Measurements from ENCODE around the gene ATP2C2.

The ATP2C2 gene

DNA sequence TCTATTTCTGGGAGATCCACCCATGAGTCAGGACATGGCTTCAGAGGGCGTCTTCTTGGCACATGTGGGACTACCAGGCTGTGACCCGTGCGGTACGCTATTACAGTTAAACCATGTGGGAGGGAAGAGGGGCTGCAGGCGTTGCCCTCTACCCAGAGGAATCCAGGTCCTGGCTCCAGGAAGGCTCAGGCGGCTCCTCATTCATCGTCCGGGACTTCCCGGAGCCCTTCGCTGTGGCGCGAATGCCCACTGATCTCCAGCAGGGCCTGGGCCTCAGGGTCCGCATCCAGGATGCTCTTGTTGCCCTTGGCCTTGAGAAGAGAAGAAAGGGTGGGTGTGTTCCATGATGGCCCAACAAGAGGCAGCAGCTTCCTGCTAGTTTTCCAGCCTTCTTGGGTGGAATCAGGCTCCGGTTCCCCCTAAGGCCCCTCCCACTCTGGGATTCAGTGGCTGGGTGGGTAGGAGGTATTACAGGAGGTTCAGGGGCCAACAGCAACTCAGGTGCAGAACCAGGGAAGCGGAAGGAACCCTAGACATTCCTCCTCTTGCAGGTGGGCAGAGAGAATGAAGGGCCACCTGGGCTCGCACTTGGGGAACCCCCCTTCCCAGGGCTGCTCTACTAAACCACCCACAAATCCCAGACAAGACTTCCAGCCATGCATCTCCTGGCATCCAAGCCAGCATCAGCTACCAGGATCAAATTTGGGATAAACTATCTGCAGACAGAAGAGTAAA, 111.5 kb downstream of the ATP2C2 start:
- no peak for DNase-seq

DNA sequence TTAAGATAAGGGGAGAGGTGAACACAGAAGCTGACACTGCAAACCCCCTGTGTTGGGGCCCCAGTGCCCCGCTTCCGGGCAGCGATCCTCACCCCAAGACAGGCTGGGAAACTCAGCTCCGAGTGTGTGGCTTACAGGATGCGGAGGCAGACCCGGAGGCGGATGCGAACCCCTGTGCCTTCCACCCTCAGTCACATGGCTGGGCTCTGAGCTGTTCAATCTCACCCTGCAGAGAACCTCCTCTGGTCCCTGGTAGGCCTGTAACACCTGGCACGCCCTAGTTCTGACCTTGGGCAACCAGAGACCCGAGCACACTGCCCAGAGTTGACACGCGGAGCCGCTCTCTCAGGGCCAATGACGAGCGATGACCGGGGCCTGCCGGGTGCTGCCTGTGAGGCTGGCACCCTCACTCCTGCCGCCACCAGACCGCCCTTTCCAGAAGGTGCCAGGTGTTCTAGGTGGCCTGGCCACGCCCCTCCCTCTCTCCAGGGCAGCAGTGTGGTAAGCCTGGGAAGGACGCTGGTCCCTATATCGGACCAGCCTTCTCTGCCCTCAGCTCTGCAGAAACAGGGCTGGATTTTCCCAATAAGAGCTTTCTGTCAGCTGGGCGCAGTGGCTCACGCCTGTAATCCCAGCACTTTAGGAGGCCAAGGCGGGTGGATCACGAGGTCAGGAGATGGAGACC, 112.9 kb downstream of the ATP2C2 start:
- no peak for DNase-seq

DNA sequence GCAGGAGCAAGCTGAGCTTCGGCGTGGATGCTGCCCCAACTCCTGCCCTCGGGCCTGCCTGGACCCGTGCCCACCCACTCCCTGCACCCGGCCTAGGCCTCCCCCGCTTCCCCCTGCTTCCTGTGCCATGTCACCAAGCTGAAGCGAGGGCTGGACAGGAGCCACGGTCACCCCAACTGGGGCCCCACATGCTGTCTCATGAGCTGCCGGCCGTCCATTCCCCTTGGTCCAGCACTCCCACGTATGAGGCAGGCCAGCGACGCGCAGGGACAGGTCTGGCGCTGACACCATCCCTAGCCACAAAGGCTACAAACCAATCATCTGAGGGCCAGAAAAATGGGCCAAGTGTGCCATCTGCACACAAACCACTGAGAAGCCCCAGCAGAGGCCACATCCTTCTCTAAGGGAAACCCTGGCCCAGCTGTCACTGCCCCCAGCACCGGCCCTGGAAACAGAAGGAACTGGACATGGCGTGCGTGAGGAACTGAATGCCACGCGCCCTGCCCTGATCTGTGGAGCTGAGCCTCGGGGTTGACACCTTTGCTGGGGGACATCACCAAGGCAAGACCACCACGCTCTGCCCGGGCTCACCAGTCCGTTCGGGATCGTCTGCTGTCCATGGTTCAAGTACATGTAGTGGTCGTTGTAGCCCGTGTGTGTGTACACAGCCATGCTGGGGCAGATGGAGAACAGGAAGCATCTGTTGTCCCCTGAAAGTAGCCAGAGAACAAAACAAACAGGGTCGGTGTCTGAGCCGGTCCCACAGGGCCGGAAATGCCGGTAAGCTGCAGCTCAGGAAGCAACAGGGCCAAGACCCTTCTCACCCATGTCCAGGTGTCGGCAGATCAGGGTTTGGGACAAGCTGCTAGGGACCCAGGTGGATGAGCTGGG, 113.9 kb downstream of the ATP2C2 start:
- no peak for DNase-seq

DNA sequence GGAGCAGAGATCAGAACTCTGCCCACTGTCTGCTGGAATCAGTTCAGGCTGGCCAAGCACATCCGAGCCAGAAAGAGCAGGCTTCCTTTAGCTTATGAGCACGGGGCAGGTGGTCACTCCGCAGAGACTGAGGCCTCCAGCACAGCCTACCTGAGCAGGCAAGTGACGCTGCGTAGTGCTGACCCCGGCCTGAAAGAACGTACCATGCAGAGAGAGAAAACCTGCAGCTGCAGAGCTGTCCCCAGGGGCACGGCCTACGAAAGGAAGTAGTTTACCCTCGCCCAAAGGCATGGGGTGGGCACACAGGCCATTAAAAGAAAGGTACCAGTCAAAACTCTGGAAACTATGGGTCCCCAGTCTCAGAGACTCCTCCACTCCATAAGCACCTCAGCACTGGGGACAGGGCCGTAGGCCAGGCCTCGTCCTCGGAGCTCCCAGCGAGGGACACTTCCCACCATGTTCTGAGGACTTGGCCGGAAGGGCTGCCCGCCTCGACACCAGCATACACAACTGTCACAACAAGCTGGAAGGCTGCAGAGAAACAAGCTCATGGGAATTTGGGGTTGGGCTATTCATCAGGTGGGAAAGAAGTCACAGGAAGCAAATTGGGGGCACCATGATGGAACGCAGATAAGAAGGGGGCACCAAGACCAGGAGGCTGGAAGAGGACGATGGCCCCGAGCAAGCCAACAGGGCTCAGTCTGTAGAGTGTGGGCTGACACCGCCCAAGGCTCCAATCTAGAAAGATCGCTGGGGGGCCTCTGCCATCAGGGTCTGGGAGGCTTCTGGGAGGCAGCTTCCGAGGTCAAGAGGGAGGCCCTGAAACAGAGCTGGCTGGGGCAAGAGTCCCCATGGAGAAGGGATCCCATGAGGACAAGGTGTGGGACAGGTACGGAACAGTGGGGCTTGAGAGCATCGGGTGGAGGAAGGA, 114.9 kb downstream of the ATP2C2 start:
- no peak for DNase-seq

DNA sequence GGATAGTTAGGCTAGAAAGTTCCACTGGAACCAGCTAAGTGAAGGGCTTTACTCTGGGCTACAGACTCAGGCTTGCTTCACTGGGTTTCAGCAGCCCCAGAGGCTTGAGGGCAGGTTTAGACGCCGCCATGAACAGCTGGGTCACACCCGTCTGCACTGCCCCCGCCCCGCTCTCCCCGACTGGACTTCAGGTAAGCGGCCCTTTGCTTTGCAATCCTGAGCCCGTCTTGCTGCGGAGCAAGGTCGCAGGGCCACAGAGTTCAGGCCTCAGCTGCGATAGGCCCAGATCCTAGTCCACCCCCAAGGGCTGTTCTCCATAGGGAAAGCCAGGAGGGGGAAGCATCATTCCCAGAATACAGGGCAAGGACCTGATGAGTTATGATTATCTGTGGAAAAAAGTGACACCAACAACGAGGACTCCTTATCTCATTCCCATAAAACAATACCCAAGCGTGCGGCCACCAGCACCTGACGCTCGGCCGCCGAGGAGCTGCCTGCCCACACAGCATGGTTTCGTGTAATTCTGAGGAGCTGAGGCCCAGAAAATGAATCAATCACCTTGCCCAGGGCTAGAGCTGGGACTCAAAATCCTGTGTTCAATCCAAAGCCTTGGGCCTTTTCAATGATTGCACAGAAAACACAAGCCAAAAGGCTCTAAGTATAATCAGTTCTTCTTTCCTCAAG, 115.7 kb downstream of the ATP2C2 start:
- DNase-seq: no peak

DNA sequence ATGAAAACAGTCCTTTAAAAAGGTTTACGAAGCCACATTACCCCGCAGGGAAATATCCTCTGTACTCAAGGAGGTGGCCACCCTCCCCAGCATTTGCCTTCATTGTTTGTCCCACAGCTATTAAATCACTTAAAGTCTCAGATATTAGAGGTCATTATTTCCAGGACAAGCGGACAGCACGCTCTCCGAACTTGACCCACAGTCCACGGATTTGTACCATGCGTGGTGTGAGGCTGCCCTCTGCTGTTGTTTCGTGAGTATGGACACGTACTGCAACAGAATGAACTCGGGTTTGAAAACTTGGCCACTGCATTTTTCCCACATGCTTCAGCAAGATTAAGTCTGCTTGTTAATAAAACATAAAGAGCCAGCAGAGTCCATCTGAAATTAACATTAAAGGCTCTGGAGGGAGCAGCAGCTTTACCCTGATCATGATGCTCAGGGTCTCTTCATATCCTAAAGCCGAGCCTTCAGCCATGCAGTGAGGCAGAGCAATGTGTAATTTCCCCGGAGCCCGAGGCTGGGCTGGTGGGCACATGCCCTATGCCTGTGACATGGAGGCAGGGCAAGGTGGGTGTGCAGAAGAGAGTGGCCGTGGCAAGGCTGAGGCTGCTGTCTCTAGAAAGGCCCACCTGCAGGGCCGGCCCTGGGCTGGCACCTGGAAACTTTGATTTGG, 116.4 kb downstream of the ATP2C2 start:
- DNase-seq: peak; percentile 24

DNA sequence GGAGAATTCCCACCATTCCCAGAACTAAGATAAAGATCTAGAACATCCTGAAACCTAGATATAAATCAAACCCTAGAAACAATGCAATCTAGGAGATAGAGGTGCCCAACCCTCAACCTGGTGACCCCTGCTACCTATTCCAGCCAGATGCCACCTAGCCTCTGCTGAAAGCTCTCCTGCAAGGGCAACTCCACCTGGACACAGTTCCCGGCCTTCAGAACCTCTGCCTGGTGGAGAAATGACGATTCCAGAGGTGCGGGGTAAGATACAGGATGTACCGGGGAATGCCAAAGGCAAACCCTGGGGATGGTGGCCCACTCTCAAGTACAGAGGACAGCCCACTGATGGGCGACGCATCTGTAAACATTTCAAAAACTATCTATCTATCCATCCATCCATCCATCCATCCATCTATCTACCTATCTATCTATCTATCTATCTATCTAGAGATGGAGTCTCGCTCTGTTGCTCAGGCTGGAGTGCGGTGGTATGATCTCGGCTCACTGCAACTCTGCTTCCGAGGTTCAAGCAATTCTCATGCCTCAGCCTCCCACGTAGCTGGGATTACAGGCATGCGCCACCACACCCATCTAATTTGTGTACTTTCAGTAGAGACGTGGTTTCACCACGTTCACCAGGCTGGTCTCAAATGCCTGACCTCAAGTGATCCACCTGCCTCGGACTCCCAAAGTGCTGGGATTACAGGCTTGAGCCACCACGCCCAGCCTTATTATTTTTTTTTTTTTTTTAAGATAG, 117.1 kb downstream of the ATP2C2 start:
- DNase-seq: no peak

DNA sequence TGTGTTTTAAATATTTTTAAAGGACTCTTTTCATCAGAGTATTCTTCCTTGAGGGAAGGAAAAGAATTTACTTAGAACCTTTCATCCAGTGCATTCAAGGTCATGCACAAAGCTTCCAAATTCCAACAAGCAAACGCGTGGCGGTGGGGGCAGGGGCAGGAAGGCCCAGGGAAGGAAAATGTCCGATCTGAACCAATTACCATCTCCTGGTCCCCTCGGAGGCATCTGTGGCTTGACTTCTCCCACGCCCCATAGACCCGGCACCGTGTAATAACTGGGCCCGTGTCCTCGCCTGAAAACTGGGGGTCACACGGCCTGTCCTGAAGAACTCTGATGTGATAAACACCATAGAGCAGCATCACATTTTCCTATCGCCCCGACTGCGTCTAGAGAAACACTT, 117.8 kb downstream of the ATP2C2 start:
- no peak for DNase-seq

DNA sequence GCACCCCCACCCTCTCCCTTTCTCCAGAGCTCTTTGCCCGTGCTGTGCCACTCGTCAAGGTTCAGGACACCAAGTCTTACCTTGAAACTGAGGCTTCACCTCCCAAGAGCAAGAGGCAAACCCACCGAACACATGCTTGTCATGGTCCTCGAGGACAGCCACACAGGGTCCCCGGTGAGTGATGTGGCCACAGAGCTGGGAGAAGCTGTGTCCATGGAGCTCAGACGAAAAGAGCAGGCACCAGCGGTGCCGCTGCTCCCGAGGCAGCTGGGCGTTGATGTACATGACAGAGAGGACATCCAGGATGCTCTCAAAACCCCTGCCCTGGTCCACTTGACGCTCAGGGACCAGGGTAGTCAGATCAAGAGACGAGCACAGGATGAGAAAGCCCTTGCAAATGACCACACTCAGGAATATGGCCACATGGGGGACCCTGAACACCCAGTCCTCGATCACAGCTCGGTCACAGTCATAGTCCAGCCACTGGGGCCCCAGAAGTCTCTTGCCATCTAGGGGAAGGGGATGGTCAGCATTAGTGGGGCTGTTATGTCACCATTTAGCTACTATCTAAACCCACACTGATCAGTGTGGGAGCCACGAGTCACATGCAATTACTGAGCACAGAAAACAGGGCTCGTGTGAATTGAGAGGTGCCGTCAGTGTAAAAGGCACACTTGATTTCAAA, 118.4 kb downstream of the ATP2C2 start:
- DNase-seq: no peak

DNA sequence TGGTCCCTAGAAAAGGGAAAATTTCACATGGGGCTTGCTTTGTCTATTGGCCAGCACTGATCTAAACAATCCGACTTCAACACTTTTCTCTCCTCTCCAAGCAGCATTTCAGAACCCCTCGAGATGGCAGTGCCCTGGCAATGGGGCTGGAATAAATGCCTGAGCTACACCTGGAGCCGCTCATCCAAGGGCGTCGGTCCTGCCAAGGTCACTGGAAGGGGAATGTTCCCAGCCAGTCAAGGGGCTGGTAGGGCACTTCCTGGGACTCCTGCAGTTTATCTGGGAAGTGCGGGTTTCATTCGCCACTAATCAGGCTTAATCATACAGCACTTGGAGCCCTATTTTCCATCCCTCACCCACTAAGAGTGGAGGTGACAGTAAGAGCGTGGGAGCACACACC, 119.0 kb downstream of the ATP2C2 start:
- DNase-seq: no peak

DNA sequence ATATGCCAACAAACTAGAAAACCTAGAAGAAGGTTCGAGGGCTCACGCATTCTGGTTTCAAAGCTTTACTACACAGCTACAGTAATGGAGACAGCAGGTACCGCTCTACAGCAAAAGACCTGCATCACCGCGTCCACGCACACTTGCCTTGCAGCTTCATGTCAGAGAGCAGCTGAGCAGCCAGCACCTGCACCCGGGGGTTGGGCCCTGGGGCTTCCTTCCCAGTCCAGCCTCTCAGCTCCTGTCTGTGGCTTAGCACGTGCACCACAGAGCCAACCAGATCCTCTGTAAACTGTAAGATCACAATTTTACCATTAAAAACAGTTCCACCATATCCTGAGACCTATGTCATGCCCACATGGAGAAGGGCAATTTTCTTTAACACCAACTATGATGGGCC, 120.8 kb downstream of the ATP2C2 start:
- DNase-seq: no peak

DNA sequence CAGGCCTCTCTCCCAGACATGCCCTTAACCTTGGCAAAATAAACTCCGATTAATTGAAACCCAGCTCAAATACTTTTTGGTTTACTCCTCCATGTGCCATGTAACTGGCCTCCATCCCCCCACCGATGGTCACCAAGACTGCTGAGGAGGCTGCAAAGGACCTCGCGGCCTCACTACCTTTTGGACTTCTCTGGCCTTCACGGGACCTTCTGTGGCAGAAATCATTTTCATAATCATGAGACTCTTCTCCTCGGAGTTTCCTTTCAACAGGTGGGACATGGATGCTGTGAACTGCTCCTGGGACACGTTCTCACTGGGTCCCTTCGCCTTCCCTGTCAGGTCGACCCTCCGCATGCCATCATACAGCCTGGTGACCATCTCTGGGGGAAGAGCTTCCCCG, 127.2 kb downstream of the ATP2C2 start:
- DNase-seq: no peak

DNA sequence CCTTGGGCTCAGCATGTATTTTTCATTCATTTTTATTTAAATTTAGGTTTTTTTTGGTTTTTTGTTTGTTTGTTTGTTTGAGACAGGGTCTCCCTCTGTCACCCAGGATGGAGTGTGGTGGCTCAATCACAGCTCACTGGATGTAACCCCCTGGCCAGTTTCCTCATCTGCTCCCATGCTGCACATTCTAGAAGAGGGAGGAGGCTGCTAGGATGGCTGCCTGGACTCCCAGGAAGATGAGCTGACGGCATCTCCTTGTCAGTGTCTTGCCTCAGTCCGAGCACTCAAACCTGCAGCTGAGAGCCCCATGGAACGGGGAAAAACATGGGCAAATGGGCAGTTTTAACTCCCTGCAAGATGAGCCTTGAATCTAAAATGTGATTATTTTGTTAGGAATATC, 128.7 kb downstream of the ATP2C2 start:
- no peak for DNase-seq

DNA sequence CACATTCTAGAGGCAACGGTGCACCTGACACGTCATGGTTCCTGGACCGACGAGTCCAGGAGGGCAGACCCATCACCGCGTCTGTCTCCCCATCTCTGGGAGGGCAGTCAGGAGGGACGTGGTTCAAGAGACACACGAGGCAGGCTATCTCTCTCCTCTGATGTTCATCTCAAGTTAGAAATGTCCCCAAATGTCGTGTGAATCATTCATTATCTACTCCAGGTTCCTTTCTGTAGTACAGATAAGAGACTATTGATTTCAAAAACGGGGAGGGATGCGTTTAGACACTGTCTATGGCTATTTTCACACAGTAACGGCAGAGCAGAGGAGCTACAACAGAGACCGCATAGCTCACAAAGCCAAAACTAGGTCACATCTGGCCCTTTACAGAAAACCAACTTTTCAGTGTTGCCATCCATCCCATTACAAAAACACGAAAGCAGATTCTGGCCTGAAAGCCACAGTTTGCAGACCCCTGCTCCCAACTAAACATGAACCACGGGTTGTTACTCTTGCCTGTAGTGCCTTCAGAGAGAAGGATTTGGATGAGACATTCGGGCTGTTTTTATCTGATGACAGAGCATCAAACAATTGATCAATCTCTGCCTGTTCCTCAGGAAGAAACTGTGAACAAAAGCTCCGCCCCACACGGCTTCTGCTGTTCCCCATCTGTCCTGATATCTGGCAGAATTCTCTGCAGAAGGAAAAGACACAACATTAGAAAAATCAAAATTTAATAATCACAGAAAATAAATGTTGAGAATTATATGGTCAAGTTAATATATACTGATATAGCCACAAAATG, 129.3 kb downstream of the ATP2C2 start:
- no peak for DNase-seq

DNA sequence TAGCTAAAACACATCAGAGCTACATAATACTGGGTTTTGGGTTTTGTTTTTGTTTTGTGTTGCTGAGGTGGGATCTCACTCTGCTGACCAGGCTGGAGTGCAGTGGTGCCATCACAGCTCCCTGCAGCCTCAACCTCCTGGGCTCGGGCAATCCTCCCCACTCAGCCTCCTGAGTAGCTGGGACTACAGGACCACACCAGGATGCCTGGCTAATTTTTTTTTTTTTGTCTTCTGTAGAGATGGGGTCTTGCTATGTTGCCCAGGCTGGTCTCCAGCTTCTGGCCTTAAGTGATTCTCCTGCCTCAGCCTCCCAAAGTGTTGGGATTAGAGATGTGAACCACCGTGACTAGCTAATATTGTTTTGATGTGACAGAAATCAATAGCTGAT, 129.9 kb downstream of the ATP2C2 start:
- DNase-seq: no peak

DNA sequence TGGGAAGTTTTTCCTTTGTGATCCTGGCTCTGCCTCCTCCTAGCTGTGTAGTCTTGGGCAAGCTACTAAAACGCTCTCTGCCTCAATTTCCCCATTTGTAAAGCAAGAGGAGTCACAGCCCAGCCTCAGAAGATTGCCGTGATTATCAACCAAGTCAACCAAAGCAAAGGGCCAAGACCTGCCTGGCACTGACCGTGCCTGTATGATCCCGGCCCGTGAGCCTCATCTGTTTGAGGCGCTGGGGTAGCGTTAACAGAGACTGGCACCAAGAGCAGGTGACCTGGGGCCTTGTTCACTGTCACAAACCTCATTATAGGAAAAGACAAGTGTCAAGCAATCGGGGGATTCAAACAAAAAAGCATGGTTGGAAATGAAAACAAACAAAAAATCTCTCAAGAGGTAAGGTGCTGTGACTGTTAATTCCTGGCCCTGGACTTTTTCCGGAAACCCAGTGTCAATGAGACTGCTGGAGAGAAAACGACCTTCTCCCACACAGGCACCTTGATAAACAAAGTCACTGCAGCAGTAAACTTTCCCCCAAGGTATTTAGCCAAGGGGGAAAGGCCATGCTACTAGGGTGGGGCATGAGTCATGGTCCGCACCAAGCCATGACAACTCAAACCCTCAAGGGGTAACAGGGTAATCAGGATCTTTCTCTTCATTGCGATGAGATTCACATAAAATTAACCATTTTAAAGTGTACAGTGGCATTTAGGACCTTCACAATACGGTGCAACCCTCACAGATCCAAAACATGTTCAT, 130.7 kb downstream of the ATP2C2 start:
- no peak for DNase-seq

DNA sequence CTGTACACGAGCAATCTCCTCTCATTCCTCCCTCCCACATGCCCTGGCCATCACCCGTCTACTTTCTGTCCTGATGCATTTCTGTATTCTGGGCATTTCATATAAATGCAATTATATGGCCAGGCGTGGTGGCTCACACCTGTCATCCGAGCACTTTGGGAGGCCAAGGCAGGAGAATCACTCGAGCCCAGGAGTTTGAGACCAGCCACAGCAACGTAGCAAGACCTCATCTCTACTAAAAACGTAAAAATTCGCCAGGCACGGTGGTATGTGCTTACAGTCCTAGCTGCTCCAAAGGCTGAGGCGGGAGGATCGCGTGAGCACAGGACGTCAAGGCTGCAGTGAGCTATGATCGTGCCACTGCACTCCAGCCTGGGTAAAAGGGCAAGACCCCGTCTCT, 131.3 kb downstream of the ATP2C2 start:
- DNase-seq: no peak

DNA sequence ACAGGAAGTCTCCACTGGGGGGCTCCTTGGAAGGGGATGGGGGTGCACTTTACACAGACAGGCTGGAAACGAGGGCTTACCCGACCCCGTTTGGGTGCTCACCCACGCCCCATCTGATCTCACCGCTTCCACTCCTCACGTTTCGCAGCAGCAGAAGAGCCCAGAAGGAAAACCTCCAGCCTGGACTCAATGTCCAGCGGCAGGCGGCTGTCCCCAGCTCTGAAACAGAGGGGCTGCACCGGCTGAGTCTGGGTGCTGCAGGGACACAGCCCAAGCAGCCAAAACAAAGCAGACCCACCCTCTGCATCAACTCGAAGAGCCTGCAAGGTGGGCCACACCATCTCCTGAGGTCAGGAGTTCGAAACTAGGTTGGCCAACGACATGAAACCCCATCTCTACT, 132.2 kb downstream of the ATP2C2 start:
- no peak for DNase-seq

All from NCI-H2227 treated with DMSO at 0.1 percent for 48 hours (cell line).